Activated naive CD8-positive, alpha-beta T cell treated with anti-CD3 and anti-CD28 coated beads, Interleukin-2, amount 50 U/mL, for 24 hours (primary cell): Measurements from ENCODE around the gene RPS6KB1.
"Not testable (repeated sequence)": the region's sequence is repeated elsewhere in the genome, so short reads cannot be mapped to it uniquely, and the experiment has no call there.

ENCODE experiments used
- ATAC-seq: fragments of 150-1000 bp; cut with Tn5 transposase; one replicate; pipeline ENCODE4 v1.10.0; 2021
- DNase-seq: peaks from one replicate; pipeline ENCODE4 v3.0.0; 2021
- H3K27ac Mint-ChIP-seq: one replicate; pipeline ENCODE4 v1.8.0; 2021; ENCODE audit warnings: mild to moderate bottlenecking, mixed read lengths
- H3K27me3 Mint-ChIP-seq: one replicate; pipeline ENCODE4 v1.8.0; 2021; ENCODE audit warnings: mixed read lengths
- H3K36me3 Mint-ChIP-seq: one replicate; pipeline ENCODE4 v1.8.0; 2021; ENCODE audit warnings: low read depth, mixed read lengths
- H3K4me1 Mint-ChIP-seq: one replicate; pipeline ENCODE4 v1.8.0; 2021; ENCODE audit warnings: mixed read lengths
- H3K4me3 Mint-ChIP-seq: one replicate; pipeline ENCODE4 v1.8.0; 2021; ENCODE audit warnings: mild to moderate bottlenecking, moderate library complexity, mixed read lengths
- H3K9me3 Mint-ChIP-seq: one replicate; pipeline ENCODE4 v1.8.0; 2021; ENCODE audit warnings: mixed read lengths

Gene RPS6KB1

GRCh38 chr17:59941131-59941530 is 48.2 kb downstream of the RPS6KB1 start:
- Mint-ChIP-seq H3K4me3 (peak overlapping the region; percentile 51), H3K27me3 (no peaks in the 10 kb centered on the region), H3K27ac (peak overlapping the region; percentile 96), H3K9me3 (no peaks in the 10 kb centered on the region), H3K4me1 (peaks cover 42% of the 10 kb centered on the region), H3K36me3 (peaks cover 62% of the 10 kb centered on the region)
- ATAC-seq (peak; percentile 69), DNase-seq (no peak)

- peaks cover 30% of the 10 kb centered on the region for H3K4me1 Mint-ChIP-seq
- peak overlapping the region; percentile 10 for H3K27ac Mint-ChIP-seq
- H3K4me3 Mint-ChIP-seq, DNase-seq, H3K9me3 Mint-ChIP-seq, ATAC-seq, H3K27me3 Mint-ChIP-seq: not testable (repeated sequence)
- H3K36me3 Mint-ChIP-seq = peaks cover 46% of the 10 kb centered on the region
These were observed 53.5 kb downstream of the RPS6KB1 start for GRCh38 chr17:59946433-59946832.

- ATAC-seq = peak; percentile 49
- DNase-seq, H3K27me3 Mint-ChIP-seq, H3K4me3 Mint-ChIP-seq, H3K9me3 Mint-ChIP-seq: not testable (repeated sequence)
- peaks cover 21% of the 10 kb centered on the region for H3K4me1 Mint-ChIP-seq
- peak overlapping the region; percentile 52 for H3K27ac Mint-ChIP-seq
- peaks cover 43% of the 10 kb centered on the region for H3K36me3 Mint-ChIP-seq
These were observed 54.4 kb downstream of the RPS6KB1 start for GRCh38 chr17:59947310-59947709.

- no peak for ATAC-seq
- Mint-ChIP-seq H3K27me3 (no peaks in the 10 kb centered on the region), H3K9me3 (no peaks in the 10 kb centered on the region), H3K4me3 (no peak overlapping the region), H3K27ac (no peak overlapping the region), H3K4me1 (peaks cover 17% of the 10 kb centered on the region), H3K36me3 (peaks cover 39% of the 10 kb centered on the region)
- DNase-seq = no peak
These were observed 57.1 kb downstream of the RPS6KB1 start for GRCh38 chr17:59950049-59950448.

- Mint-ChIP-seq H3K4me3 (no peak overlapping the region), H3K36me3 (peaks cover 38% of the 10 kb centered on the region), H3K27me3 (no peaks in the 10 kb centered on the region), H3K9me3 (no peaks in the 10 kb centered on the region), H3K4me1 (peaks cover 7% of the 10 kb centered on the region), H3K27ac (no peak overlapping the region)
- ATAC-seq = no peak
- DNase-seq = no peak
These were observed 61.9 kb downstream of the RPS6KB1 start for GRCh38 chr17:59954856-59955255.

GRCh38 chr17:59959574-59959973 is 66.7 kb downstream of the RPS6KB1 start:
- DNase-seq, H3K9me3 Mint-ChIP-seq, H3K4me3 Mint-ChIP-seq, H3K27ac Mint-ChIP-seq, ATAC-seq, H3K27me3 Mint-ChIP-seq: not testable (repeated sequence)
- Mint-ChIP-seq H3K4me1 (peaks cover 24% of the 10 kb centered on the region), H3K36me3 (peaks cover 30% of the 10 kb centered on the region)

- DNase-seq (no peak), ATAC-seq (no peak)
- H3K27ac Mint-ChIP-seq = no peak overlapping the region
- peaks cover 11% of the 10 kb centered on the region for H3K36me3 Mint-ChIP-seq
- H3K9me3 Mint-ChIP-seq = no peaks in the 10 kb centered on the region
- peaks cover 28% of the 10 kb centered on the region for H3K4me1 Mint-ChIP-seq
- peak overlapping the region; percentile 79 for H3K4me3 Mint-ChIP-seq
- H3K27me3 Mint-ChIP-seq = no peaks in the 10 kb centered on the region
These were observed 69.9 kb downstream of the RPS6KB1 start for GRCh38 chr17:59962739-59963318.

- H3K27ac Mint-ChIP-seq = peak overlapping the region; percentile 90
- H3K9me3 Mint-ChIP-seq = no peaks in the 10 kb centered on the region
- peak; percentile 50 for DNase-seq
- peaks cover 25% of the 10 kb centered on the region for H3K4me1 Mint-ChIP-seq
- no peaks in the 10 kb centered on the region for H3K27me3 Mint-ChIP-seq
- H3K4me3 Mint-ChIP-seq = peak overlapping the region; percentile 79
- ATAC-seq = peak; percentile 58
- H3K36me3 Mint-ChIP-seq = peaks cover 8% of the 10 kb centered on the region
These were observed 71.0 kb downstream of the RPS6KB1 start for GRCh38 chr17:59963738-59964481.

DNA sequence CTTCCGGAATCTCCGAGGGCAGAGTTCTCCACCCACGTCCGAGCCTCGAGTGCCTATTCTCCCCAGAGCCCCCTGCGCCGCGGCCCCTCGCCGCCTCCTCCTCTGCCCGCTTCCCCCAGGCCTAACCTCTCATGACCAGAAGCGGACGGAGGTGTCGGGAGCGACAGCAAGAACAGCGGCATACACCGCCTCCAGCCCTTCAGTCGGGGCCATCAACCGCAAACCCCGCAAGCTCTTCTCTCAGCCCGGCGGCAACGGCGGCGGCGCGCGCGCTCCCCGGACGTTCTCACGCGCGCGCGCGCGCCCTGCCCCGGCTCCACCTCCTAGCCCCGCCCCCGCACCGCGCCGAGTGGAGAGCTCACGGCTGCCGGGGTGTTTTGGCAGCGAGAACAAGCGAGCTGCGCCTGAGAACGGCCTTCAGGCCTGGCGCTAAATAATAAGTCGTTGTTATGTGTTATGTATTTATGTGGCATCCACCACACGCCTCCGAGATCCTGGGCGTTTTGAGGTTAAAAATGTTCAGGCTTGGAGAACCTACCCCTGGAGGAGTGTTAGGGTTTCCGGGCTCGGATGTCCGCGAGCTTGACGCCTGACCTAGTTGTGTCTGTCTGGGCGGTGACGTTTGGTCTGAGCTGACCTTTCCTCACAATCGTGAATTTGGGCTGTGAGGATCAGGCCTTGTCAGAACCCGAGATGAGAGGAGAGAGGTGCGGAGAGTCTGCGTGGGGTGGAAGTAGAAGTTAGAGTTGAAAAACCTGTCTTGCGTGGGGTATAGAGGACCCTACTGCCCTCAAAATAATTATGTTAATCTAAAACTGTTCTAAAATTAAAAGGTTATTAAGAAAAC is 71.8 kb downstream of the RPS6KB1 start, which contains the start of gene RNFT1:
TSS of gene RNFT1 (minus strand) at position 259 of the 847 bp plus-strand sequence. CDS start at position 182, 77 bp downstream.
- peaks cover 21% of the 10 kb centered on the region for H3K4me1 Mint-ChIP-seq
- peaks cover 5% of the 10 kb centered on the region for H3K36me3 Mint-ChIP-seq
- H3K4me3 Mint-ChIP-seq = peak within 1 kb of the TSS; percentile 79
- H3K27ac Mint-ChIP-seq = peak within 1 kb of the TSS; percentile 90
- H3K9me3 Mint-ChIP-seq = no peaks in the 10 kb centered on the region
- ATAC-seq (peak; percentile 84), DNase-seq (peak; percentile 96)
- no peaks in the 10 kb centered on the region for H3K27me3 Mint-ChIP-seq

GRCh38 chr17:59971771-59972170 is 78.8 kb downstream of the RPS6KB1 start:
- H3K36me3 Mint-ChIP-seq, ATAC-seq, H3K27ac Mint-ChIP-seq, H3K9me3 Mint-ChIP-seq, H3K4me1 Mint-ChIP-seq, H3K27me3 Mint-ChIP-seq, DNase-seq, H3K4me3 Mint-ChIP-seq: not testable (repeated sequence)

DNA sequence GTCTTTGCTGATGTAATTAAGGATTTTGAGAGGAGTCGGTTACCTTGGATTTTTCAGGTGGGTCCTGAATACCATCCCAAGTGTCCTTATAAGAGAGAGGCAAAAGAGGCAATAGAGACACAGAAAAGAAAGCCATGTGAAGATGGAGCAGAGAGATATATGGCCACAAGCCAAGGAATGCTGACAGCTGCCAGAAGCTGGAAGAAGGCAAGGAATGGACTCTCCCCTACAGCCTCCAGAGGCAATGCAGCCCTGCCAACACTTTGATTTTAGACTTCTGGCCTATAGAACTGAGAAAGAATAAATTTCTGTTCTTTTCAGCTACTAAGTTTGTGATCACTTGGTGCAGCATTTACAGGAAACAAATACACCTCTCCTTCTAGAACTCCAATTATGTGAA is 79.9 kb downstream of the RPS6KB1 start:
- H3K4me3 Mint-ChIP-seq = no peak overlapping the region
- no peaks in the 10 kb centered on the region for H3K4me1 Mint-ChIP-seq
- no peaks in the 10 kb centered on the region for H3K36me3 Mint-ChIP-seq
- H3K9me3 Mint-ChIP-seq = no peaks in the 10 kb centered on the region
- no peaks in the 10 kb centered on the region for H3K27me3 Mint-ChIP-seq
- ATAC-seq = no peak
- H3K27ac Mint-ChIP-seq = no peak overlapping the region
- no peak for DNase-seq

DNA sequence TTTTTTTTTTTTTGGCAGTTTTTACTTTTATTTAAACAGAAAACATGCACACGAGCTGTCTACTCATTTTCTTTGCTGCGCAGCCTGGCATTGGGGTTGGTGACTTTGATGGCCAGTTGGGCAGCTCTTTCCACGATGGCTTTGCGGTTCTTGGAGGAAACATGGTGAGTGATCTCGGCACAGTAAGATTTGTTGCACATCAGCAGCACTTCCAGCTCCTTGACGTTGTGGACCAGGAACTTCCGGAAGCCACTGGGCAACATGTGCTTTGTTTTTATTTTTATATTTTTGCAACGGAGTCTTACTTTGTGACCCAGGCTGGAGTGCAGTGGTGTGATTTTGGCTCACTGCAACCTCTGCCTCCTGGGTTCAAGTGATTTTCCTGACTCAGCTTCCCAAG is 80.6 kb downstream of the RPS6KB1 start:
- not testable (repeated sequence) for H3K27ac Mint-ChIP-seq, ATAC-seq, DNase-seq, H3K4me3 Mint-ChIP-seq, H3K4me1 Mint-ChIP-seq, H3K9me3 Mint-ChIP-seq, H3K36me3 Mint-ChIP-seq, H3K27me3 Mint-ChIP-seq

- H3K27ac Mint-ChIP-seq, H3K9me3 Mint-ChIP-seq: not testable (repeated sequence)
These were observed 82.2 kb downstream of the RPS6KB1 start for GRCh38 chr17:59975166-59975565.

DNA sequence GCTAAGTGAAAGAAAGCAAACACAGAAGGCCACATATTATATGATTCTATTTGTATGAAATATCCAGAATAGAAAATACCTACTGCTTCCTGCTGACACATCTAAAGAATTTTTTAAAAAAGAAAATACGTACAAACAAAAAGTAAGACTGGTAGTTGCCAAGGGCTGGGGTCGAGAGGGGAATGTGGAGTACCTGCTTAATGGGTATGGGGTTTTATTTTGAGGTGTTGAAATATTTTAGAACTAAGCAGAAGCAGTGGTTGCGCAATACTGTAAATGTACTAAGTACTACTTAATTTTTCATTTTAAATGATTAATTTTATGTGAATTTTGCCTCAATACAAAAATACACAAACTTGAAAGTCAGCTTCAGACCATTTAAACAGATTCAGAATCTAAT is 103.7 kb downstream of the RPS6KB1 start:
- H3K4me1 Mint-ChIP-seq, H3K27me3 Mint-ChIP-seq, DNase-seq, H3K36me3 Mint-ChIP-seq, H3K9me3 Mint-ChIP-seq, H3K27ac Mint-ChIP-seq, H3K4me3 Mint-ChIP-seq, ATAC-seq: not testable (repeated sequence)

More at GRCh38 chr17:59975166-59975565, 82.2 kb downstream of the RPS6KB1 start:
- not testable (repeated sequence) for H3K27me3 Mint-ChIP-seq, DNase-seq, H3K4me1 Mint-ChIP-seq, ATAC-seq, H3K4me3 Mint-ChIP-seq, H3K36me3 Mint-ChIP-seq
